GM12878 (cell line): Measurements from ENCODE around the gene BORCS5. TPM values are rescaled to one million over a fixed set of nuclear protein-coding genes. Genes with fewer than 3 reads are reported as not detected.

Experiments used
- CBFB ChIP-seq: IDR thresholded peaks from 2 replicates; pipeline ENCODE4 v1.6.1; 2016; ENCODE audit warnings: antibody characterized with exemption, low read depth
- CREM ChIP-seq: IDR thresholded peaks from 2 replicates; pipeline ENCODE4 v1.6.1; 2014; ENCODE audit warnings: antibody characterized with exemption, low read depth
- GABPA ChIP-seq: IDR thresholded peaks from 2 replicates; pipeline ENCODE4 v1.6.1; 2014; ENCODE audit warnings: antibody characterized with exemption, low read depth, mild to moderate bottlenecking, inconsistent platforms
- KDM1A ChIP-seq: fragments of 200-600 bp; sonication (generic); IDR thresholded peaks from 2 replicates; pipeline ENCODE4 v1.6.1; 2016; ENCODE audit warnings: borderline replicate concordance
- MEF2A ChIP-seq: IDR thresholded peaks from 2 replicates; pipeline ENCODE4 v1.6.1; 2011; ENCODE audit warnings: low read depth, mild to moderate bottlenecking, low read length, moderate library complexity; ENCODE audit not compliant: insufficient read depth
- MEF2B ChIP-seq: fragments of 450-650 bp; IDR thresholded peaks from 2 replicates; pipeline ENCODE4 v1.6.1; 2018; ENCODE audit warnings: mild to moderate bottlenecking, moderate library complexity; ENCODE audit not compliant: partially characterized antibody, poor library complexity, severe bottlenecking
- MYB ChIP-seq: fragments of 150-350 bp; IDR thresholded peaks from 2 replicates; pipeline ENCODE4 v1.6.1; 2014; ENCODE audit warnings: mild to moderate bottlenecking, low read depth, low read length, borderline replicate concordance
- NBN ChIP-seq: fragments of 450-650 bp; IDR thresholded peaks from 2 replicates; pipeline ENCODE4 v1.6.1; 2016
- NR2F1 ChIP-seq: fragments of 450-650 bp; conservative IDR thresholded peaks from 2 replicates; pipeline ENCODE4 v1.6.1; 2017; ENCODE audit warnings: mild to moderate bottlenecking
- PAX8 ChIP-seq: fragments of 450-650 bp; IDR thresholded peaks from 2 replicates; pipeline ENCODE4 v1.6.1; 2017; ENCODE audit warnings: mild to moderate bottlenecking, moderate library complexity
- PRDM15 ChIP-seq: fragments of 450-650 bp; formaldehyde crosslinking; IDR thresholded peaks from 2 replicates; pipeline ENCODE4 v1.4.0; 2020; ENCODE audit warnings: mild to moderate bottlenecking, moderate library complexity
- RUNX3 ChIP-seq: IDR thresholded peaks from 2 replicates; pipeline ENCODE4 v1.6.1; 2012; ENCODE audit warnings: low read length, inconsistent platforms
- SPI1 ChIP-seq: IDR thresholded peaks from 2 replicates; pipeline ENCODE4 v1.6.1; 2011; ENCODE audit warnings: low read depth, mild to moderate bottlenecking, low read length, moderate library complexity, borderline replicate concordance; ENCODE audit not compliant: insufficient read depth
- SRF ChIP-seq, 2 experiments: IDR thresholded peaks; 2 replicates each; pipeline ENCODE4 v1.6.1; 2011; ENCODE audit warnings: low read depth in 2 of 2, low read length in 2 of 2, mild to moderate bottlenecking in 1 of 2, moderate library complexity in 1 of 2
- TBL1XR1 ChIP-seq: IDR thresholded peaks from 2 replicates; pipeline ENCODE4 v1.6.1; 2012; ENCODE audit warnings: low read depth, low read length, improper control_type of control experiment
- ZNF274 ChIP-seq: IDR thresholded peaks from one replicate; pipeline ENCODE4 v1.8.0; 2011; ENCODE audit not compliant: insufficient read length, insufficient read depth
- ZNF687 ChIP-seq: fragments of 450-650 bp; IDR thresholded peaks from 2 replicates; pipeline ENCODE4 v1.6.1; 2017; ENCODE audit warnings: mild to moderate bottlenecking, moderate library complexity
- ZZZ3 ChIP-seq: IDR thresholded peaks from 2 replicates; pipeline ENCODE4 v1.6.1; 2011; ENCODE audit warnings: low read depth; ENCODE audit not compliant: control insufficient read depth, insufficient read length
- polyA plus RNA-seq, 11 experiments: library from polyadenylated mRNA; depleted of rRNA in 4 of 11; unstranded in 6 of 11; stranded (reverse) in 5 of 11; fragments of >200 nt; fragmentation: Nextera tagmentation in 4 of 11; fragmentation: Illumina TruSeq in 1 of 11; extraction: Ambion mirVana in 4 of 11; extraction: Trizol in 1 of 11; gene quantifications; 1 replicate in 1 of 11; 2 replicates in 10 of 11; pipeline versions ENCODE4 v1.2.1 to v1.2.3, GENCODE V29; 2011 to 2016; ENCODE audit warnings: inconsistent platforms in 2 of 11, missing spikeins in 2 of 11, low read depth in 1 of 11
- total RNA-seq, 4 experiments: library from RNA; depleted of rRNA in 3 of 4; stranded (reverse); fragments of >200 nt in 3 of 4; fragmentation: Illumina TruSeq in 1 of 4; extraction: Trizol in 1 of 4; gene quantifications; 2 replicates each; pipeline versions ENCODE4 v1.2.1 to v1.2.3, GENCODE V29; 2013 to 2021
- TF ChIP-seq, protein P1 (sequence below): fragments of 450-650 bp; IDR thresholded peaks from 2 replicates; pipeline ENCODE4 v1.6.1; 2017; ENCODE audit warnings: mild to moderate bottlenecking
- TF ChIP-seq, protein P2 (sequence below): fragments of 450-650 bp; conservative IDR thresholded peaks from 2 replicates; pipeline ENCODE4 v1.6.1; 2017; ENCODE audit warnings: mild to moderate bottlenecking, moderate library complexity

BORCS5 gene
- total and polyA plus RNA-seq, 10 of the 15 experiments (the other 5 are each of a cell fraction or from before 2014, with no cell fraction given) = 1.4 to 39.7 (median 16.1) TPM

- TF ChIP-seq ZNF687 = peak; percentile 75
- no peak for TF ChIP-seq CBFB
- TF ChIP-seq ZNF274 = no peak
- no peak for TF ChIP-seq TBL1XR1
- TF ChIP-seq GABPA = no peak
- no peak for TF ChIP-seq KDM1A
- TF ChIP-seq PRDM15 (CRISPR knock-in tag) = no peak
- no peak for TF ChIP-seq MYB
- TF ChIP-seq RUNX3 = peak; percentile 73
- no peak for TF ChIP-seq SPI1
- no peak for TF ChIP-seq SRF (IDR thresholded peaks at IDR 0.05; ENCODE audit: low read depth in 2 of 2, low read length in 2 of 2)
- TF ChIP-seq CREM = 0 out of 2 replicates have a peak, but pooled peaks have one; percentile 28
- TF ChIP-seq MEF2B = no peak
- TF ChIP-seq NBN = peak; percentile 92
- TF ChIP-seq, protein P1, sequence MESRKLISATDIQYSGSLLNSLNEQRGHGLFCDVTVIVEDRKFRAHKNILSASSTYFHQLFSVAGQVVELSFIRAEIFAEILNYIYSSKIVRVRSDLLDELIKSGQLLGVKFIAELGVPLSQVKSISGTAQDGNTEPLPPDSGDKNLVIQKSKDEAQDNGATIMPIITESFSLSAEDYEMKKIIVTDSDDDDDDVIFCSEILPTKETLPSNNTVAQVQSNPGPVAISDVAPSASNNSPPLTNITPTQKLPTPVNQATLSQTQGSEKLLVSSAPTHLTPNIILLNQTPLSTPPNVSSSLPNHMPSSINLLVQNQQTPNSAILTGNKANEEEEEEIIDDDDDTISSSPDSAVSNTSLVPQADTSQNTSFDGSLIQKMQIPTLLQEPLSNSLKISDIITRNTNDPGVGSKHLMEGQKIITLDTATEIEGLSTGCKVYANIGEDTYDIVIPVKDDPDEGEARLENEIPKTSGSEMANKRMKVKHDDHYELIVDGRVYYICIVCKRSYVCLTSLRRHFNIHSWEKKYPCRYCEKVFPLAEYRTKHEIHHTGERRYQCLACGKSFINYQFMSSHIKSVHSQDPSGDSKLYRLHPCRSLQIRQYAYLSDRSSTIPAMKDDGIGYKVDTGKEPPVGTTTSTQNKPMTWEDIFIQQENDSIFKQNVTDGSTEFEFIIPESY = 0 out of 2 replicates have a peak, but pooled peaks have one; percentile 19
- no peak for TF ChIP-seq PAX8
- TF ChIP-seq, protein P2, sequence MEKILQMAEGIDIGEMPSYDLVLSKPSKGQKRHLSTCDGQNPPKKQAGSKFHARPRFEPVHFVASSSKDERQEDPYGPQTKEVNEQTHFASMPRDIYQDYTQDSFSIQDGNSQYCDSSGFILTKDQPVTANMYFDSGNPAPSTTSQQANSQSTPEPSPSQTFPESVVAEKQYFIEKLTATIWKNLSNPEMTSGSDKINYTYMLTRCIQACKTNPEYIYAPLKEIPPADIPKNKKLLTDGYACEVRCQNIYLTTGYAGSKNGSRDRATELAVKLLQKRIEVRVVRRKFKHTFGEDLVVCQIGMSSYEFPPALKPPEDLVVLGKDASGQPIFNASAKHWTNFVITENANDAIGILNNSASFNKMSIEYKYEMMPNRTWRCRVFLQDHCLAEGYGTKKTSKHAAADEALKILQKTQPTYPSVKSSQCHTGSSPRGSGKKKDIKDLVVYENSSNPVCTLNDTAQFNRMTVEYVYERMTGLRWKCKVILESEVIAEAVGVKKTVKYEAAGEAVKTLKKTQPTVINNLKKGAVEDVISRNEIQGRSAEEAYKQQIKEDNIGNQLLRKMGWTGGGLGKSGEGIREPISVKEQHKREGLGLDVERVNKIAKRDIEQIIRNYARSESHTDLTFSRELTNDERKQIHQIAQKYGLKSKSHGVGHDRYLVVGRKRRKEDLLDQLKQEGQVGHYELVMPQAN = no peak
- TF ChIP-seq NR2F1 = peak; percentile 71
- TF ChIP-seq MEF2A = no peak
- TF ChIP-seq ZZZ3 = no peak
These were observed 126.1 kb downstream of the BORCS5 start (continued) for GRCh38 chr12:12482959-12483358.
